Renal cortex interstitium (tissue), 11 donors: ENCODE results near the gene SORL1. TPM values are rescaled to one million over a fixed set of nuclear protein-coding genes. Genes with fewer than 3 reads are reported as not detected.

Source experiments
- DNase-seq, 11 donors: peaks; one replicate each; pipeline ENCODE4 v3.0.0-alpha.2; 2013; ENCODE audit warnings: low read depth in 9 of 11, low spot score in 4 of 11; ENCODE audit errors: extremely low read depth in 1 of 11
- polyA plus RNA-seq, 3 donors: library from polyadenylated mRNA; unstranded; fragments of 120-200 nt; gene quantifications; one replicate each; pipeline ENCODE4 v1.2.1, GENCODE V29; 2013; ENCODE audit not compliant: insufficient read length in 3 of 3

Gene SORL1
- polyA plus RNA-seq, 3 donors = 32.2 to 40.0 (median 34.1) TPM

GRCh38 chr11:121517996-121518395, 65.9 kb downstream of the SORL1 start:
- DNase-seq = no peak

GRCh38 chr11:121520243-121521144, 68.4 kb downstream of the SORL1 start:
- no peak for DNase-seq

- no peak for DNase-seq
Observed at GRCh38 chr11:121521145-121522042, 69.3 kb downstream of the SORL1 start.

DNA sequence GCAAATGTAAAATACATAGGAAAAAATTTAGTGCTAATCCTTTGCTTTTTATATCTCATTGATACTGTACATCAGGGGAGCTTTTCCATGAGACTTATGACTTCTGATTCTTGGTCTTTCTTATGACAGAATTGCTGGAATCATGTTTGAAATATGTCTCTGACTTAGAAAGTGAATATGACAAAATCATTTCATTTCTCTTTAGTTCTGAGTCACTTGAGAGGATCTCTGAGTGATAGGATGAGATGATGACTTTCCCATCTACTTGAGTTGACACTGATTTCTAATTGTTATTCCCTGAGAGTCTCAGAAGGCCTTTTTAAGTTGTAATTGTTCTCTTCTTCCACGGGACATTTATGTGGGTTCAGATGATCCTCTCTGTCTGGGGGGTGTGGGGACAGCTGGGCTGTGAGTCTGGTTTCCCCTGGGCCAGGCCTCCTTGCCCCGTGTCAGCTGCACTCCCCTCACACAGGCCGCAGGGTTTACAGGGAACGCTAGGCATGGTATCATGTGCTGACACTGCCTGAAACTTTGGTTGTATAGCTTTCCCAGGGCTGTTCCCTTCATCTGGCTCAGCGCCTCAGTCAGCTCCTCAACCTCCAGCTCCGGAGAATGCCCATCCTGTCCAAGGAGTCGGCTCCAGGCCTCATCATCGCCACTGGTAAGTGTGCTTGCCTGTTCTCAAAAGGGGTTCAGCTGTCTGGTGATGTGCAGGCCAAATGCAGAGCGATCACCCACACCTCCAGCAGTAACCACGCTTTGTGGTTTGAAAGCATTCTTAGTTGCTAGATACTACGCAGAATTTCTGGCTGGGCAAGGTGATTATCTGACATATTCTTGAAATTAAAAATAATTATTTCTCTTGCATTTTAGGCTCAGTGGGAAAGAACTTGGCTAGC, 70.2 kb downstream of the SORL1 start:
- DNase-seq = no peak

DNA sequence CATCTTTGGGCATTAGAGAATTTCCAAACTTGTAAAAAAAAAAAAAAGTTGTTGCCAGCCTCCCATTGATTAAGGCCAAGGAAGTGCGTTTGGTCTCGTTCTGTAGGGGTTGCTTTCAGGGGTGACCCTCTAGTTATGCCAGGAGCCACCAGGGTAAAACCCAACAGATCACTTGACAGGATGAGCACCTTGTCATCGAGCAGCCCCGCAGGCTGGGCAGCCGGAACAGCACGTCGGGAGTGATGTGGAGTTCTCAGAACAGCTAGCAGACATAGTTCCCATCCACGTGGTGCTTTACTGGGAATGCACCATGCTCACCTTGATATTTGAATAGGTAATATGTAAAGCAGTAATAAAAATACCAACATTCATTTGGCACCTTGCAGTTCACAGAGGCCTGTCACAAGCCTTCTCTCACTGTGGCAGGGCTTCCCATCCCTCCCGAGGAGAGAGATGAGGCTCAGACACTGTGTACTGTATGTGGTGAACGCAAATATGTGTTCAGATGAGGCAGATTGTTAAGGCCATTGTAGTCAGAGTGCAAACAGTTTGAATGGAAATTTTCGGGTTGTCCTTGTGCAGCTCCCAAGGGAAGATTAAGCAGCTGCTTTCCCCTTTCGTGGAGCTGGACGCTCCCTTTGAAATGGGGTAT, 71.6 kb downstream of the SORL1 start:
- no peak for DNase-seq

- DNase-seq = no peak
Observed at GRCh38 chr11:121524233-121524631, 72.1 kb downstream of the SORL1 start.

- DNase-seq = no peak
Observed at GRCh38 chr11:121525376-121525775, 73.3 kb downstream of the SORL1 start.

GRCh38 chr11:121530257-121530656, 78.1 kb downstream of the SORL1 start:
- DNase-seq = no peak

DNA sequence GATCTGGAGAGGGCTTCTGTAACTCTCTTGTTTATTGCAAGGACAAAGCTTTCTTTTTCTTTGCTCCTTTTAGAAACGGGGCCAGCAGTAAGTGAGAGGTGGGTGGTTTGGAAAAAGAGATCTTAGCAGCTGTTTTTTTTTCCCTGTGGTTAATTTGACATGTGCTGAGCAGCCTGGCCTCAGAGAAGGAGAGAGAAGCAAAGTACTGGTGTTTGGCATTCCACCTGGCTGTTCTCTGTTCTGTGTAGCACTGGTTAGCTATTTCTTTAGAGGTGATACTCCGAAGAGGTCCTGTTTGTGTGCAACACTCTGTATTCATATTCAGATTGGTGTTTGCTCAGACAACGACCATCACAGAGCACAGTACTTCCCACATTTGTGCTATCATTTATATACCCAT, 81.5 kb downstream of the SORL1 start:
- DNase-seq = no peak

DNA sequence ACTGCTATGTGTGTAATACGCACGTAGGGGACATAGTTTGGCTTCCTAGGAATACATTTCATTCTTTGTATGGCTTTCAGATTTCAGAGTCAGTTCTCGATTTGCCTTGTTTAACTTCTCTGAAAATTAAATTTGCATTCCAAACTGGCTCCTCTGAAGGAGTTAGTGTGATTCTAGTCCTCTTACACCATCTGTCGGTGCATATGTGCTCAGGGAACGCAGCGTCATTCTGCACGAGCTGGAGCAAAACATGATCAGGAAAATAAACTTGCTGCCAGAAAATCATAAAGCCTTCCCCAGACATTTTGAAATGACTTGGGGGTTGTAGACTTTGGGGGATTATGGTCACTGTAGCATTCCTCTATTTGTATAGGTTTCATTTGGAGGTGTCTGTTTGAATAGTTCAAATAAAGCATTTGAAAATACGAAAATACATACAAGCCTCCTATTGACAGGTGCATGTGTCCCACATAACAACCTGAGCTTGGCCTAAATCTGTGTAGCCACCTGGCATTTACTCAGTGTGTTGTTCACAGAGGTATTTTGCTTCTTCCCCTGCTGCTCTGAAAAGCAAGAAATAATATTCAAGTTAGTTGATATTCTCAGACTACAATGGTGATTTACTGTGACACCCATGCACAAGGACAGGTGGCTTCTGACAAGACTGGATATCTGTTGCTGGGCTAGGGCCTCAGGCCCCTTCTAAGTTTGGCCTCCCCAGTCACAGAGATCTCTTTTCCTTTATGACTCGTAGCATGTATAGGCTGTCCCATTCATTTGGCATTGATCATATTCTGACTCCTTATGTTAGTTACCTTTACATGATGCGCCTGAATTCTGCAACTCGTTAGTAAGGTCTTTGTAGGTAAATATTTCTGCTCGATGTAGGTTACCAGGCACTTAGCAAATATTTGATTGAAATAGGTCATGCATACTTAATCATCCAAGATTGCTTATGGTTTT, 82.3 kb downstream of the SORL1 start:
- DNase-seq = no peak

GRCh38 chr11:121535129-121535796, 83.1 kb downstream of the SORL1 start:
- no peak for DNase-seq

DNA sequence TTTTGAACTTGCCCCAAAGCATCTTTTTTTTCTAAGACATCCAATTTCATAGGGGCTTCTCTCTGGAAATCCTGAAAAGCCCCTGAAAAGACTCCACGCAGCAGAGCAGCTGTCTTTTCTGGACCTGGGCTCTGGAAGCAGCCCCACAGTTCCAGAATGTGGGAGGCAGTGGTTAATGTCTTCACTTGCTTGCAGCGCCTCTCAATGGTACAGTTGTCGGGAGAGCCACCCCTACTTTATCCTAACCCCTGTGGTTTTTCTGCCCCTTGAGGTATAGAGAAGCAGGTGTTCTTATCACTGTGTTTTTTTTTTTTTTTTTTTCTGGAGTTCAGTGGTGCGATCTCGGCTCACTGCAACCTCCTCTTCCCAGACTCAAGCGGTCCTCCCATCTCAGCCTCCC, 84.0 kb downstream of the SORL1 start:
- no peak for DNase-seq

- DNase-seq = no peak
Observed at GRCh38 chr11:121538054-121538453, 85.9 kb downstream of the SORL1 start.

DNA sequence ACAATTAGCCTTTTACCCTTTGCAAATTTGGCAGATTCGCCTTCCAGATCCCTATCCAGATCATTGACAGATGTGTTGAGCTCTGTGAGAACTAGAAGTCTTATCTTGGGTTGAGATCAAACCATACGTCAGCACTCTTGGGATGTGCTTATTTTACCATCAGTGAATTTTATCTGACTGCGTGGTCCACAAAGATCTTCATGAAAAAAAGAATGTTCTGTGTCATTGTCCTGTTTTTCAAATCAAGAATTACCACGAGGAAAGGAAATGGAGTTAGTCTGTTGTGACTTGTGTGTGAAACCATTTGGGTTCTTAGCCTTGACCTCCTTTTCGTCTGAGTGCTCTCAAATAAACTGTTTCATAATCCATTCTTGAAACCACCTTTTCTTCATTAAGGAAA, 86.9 kb downstream of the SORL1 start:
- DNase-seq = no peak

DNA sequence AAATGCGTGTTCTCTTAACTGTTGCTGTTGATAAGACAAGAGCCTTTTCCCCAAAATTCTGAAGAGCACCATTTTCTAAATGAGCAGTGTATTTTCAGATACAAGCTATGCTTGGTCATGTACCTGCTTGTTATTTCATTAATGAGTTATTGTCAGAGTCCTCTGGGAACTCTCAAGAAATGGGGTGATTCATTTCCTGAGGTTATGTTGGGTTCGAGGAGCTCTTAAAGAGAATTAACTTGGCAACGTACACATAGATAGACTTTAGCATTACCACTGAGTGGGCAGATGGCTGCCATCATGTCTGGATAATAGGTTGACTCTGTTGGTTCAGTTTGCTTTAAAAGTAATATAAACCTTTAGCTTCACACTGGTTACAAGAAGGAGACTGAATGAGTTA, 88.5 kb downstream of the SORL1 start:
- no peak for DNase-seq

DNA sequence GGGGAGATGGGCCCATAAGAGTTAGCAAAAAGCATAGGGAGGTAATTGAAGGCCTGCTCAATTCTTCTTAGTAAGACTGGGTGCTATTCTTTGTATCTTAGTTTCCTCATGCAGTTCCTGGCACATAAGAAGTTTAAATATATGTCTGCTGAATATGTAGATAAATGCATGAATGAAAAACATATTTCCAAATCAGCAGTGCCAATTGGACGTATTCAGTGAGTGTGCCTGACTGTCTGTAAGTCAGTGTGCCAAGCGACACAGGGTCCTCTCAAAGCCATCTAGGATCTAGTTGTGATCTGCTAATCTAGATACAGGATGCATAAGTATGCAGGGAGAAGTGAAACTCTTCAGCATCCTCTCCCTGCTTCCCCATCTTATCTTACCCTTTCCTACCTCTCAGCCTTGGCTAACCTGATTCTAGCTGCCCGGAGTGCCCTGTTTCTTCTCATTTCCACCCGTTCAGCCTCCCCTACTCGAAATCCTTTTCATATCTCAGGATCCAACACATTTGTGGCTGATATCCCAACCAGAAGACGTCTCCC, 91.8 kb downstream of the SORL1 start:
- DNase-seq = no peak

- DNase-seq = no peak
Observed at GRCh38 chr11:121544956-121545355, 92.8 kb downstream of the SORL1 start.
